Measurements from ENCODE around the gene KIAA1549. TPM values are rescaled to one million over a fixed set of nuclear protein-coding genes. Genes with fewer than 3 reads are reported as not detected.

Gene KIAA1549
- total RNA-seq, 4 donors from 2014 or later = 1.6 to 5.0 (median 3.3) TPM

DNA sequence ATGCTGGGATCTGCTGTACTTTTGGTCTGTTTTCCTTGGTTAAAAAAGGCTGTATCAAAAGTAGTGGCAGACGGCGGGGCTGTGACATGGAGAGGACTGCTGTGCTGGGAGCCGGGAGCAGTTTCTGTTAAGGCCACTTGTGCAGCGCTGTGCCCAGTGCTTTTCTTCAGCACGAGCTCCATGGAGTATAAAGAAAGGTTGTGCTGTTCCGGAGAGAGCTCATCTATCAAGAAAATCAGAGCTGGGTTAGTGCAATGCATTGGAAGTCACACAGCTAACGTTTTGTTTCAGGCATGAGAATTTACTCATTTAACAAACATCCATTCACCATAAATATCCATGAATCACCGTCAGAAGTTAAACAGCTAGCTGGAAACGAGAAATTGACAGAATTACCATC is 62.0 kb downstream of the KIAA1549 start:
- DNase-seq = no peak
- Histone ChIP-seq H3K27ac (no peak overlapping the region), H3K9me3 (no peaks in the 10 kb centered on the region), H3K4me3 (no peak overlapping the region), H3K27me3 (no peaks in the 10 kb centered on the region), H3K4me1 (no peaks in the 10 kb centered on the region), H3K36me3 (no peaks in the 10 kb centered on the region)
- TF ChIP-seq, protein P1, sequence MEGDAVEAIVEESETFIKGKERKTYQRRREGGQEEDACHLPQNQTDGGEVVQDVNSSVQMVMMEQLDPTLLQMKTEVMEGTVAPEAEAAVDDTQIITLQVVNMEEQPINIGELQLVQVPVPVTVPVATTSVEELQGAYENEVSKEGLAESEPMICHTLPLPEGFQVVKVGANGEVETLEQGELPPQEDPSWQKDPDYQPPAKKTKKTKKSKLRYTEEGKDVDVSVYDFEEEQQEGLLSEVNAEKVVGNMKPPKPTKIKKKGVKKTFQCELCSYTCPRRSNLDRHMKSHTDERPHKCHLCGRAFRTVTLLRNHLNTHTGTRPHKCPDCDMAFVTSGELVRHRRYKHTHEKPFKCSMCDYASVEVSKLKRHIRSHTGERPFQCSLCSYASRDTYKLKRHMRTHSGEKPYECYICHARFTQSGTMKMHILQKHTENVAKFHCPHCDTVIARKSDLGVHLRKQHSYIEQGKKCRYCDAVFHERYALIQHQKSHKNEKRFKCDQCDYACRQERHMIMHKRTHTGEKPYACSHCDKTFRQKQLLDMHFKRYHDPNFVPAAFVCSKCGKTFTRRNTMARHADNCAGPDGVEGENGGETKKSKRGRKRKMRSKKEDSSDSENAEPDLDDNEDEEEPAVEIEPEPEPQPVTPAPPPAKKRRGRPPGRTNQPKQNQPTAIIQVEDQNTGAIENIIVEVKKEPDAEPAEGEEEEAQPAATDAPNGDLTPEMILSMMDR (IDR thresholded peaks at IDR 0.05) = no peak
- TF ChIP-seq POLR2A (IDR thresholded peaks at IDR 0.05) = no peak

DNA sequence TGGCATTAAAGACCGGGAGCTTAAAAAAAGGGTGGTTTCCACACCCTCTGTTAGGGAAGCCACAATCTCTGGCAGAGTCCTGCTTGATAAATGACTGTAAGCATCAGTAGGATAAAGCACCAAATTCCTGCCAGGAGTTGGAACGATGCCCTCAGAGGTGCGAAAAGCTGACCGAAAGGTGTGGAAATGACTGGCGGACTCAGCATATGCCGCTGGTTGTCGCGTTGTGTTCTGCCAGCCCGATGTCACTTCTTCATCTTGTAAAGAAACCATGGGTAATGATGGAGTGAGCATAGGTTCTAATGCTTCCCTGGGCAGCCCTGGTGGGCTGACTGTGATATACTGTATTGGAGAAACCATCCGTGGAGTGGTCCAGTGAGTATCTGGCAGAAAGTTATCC is 62.4 kb downstream of the KIAA1549 start:
- no peak for TF ChIP-seq POLR2A (IDR thresholded peaks at IDR 0.05)
- TF ChIP-seq, protein P1 (IDR thresholded peaks at IDR 0.05) = no peak
- no peaks in the 10 kb centered on the region for H3K4me1 ChIP-seq
- no peaks in the 10 kb centered on the region for H3K9me3 ChIP-seq
- H3K27ac ChIP-seq = no peak overlapping the region
- no peak overlapping the region for H3K4me3 ChIP-seq
- H3K27me3 ChIP-seq = no peaks in the 10 kb centered on the region
- no peak for DNase-seq
- no peaks in the 10 kb centered on the region for H3K36me3 ChIP-seq

DNA sequence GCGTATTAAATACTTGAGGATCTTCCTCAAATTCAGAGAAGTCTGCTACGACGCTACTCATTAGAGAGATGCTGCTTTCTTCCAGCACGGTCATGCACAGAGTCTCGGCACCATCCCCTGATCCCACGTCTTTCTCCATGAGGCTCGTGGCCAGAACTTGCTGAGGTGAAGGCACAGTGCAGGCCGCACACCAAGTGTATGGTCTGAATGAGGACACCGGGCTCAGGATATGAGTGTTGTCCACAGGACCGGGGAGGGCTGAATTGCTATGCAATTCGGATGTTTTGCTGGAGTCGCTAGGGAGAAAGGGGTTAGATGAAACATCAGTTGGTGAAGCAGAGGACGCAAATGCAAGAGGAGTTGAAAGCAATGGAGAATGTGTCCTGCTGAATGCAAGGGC is 63.0 kb downstream of the KIAA1549 start:
- no peaks in the 10 kb centered on the region for H3K36me3 ChIP-seq
- no peak overlapping the region for H3K27ac ChIP-seq
- no peaks in the 10 kb centered on the region for H3K9me3 ChIP-seq
- H3K4me1 ChIP-seq = no peaks in the 10 kb centered on the region
- TF ChIP-seq, protein P1 (IDR thresholded peaks at IDR 0.05) = no peak
- no peak for TF ChIP-seq POLR2A (IDR thresholded peaks at IDR 0.05)
- no peak for DNase-seq
- no peak overlapping the region for H3K4me3 ChIP-seq
- H3K27me3 ChIP-seq = no peaks in the 10 kb centered on the region

DNA sequence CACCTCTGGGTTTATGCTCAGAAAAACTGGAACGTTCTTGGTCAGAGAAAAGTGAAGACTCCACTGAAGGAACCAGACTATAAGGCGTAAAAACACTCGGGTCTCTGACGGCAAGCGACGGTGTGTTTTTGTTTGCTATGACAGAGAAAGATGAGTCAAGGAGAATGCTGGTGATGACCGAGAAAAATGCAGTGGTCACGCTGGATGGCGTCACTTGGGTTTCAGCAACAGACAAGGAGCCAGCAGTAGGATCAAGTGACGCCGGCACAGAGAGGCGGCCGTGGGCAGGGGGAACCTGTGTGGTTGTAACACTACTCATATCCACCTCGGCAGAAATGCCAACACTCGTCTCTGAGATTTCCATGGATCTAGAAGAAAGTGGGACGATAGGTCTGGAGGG is 63.4 kb downstream of the KIAA1549 start:
- Histone ChIP-seq H3K36me3 (no peaks in the 10 kb centered on the region), H3K4me3 (no peak overlapping the region), H3K27ac (no peak overlapping the region), H3K4me1 (no peaks in the 10 kb centered on the region), H3K9me3 (no peaks in the 10 kb centered on the region), H3K27me3 (no peaks in the 10 kb centered on the region)
- TF ChIP-seq, protein P1 (IDR thresholded peaks at IDR 0.05) = no peak
- TF ChIP-seq POLR2A (IDR thresholded peaks at IDR 0.05) = no peak
- DNase-seq = no peak

DNA sequence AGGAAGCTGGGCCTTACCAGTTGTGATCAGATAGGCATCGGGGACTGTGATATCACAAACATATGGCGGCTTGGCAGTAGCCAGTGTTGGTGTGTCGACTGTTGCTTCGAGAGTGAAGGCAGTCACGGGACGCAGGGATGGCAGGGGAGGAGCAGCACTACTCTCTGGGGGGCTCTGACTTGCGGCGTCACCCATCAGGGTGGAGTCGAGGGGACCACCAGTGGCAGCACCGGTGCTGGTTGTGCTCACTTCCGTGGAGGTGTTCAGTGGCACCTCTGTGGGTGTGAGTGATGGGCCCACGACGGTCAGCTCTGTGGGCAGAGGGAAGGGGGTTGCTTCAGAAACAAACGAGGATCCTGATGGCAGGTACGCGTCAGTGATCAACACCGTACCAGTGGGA is 64.5 kb downstream of the KIAA1549 start:
- no peak overlapping the region for H3K27ac ChIP-seq
- TF ChIP-seq, protein P1 (IDR thresholded peaks at IDR 0.05) = no peak
- TF ChIP-seq POLR2A (IDR thresholded peaks at IDR 0.05) = no peak
- no peaks in the 10 kb centered on the region for H3K4me1 ChIP-seq
- no peaks in the 10 kb centered on the region for H3K36me3 ChIP-seq
- H3K27me3 ChIP-seq = no peaks in the 10 kb centered on the region
- H3K4me3 ChIP-seq = no peak overlapping the region
- H3K9me3 ChIP-seq = no peaks in the 10 kb centered on the region
- DNase-seq = no peak

DNA sequence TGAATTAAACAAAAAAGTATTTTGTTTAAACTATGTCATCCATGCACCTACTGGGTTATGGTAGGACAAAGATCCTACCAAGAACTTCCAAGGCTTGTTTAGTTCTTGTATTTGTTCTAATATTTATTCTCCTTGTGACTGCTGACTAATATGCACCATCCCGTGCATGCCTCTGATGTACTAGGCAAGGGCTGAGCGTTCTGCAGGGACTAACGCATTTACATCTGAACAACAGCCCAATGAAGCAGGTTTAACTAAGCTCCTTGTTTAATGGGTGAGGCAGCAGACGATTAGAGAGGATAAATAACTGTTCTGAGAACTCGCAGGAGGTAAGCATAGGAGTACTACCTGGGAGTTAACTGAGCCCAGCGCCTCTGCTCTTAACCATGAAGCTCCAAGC is 64.9 kb downstream of the KIAA1549 start:
- DNase-seq = no peak
- no peaks in the 10 kb centered on the region for H3K36me3 ChIP-seq
- no peaks in the 10 kb centered on the region for H3K27me3 ChIP-seq
- no peak overlapping the region for H3K4me3 ChIP-seq
- no peak overlapping the region for H3K27ac ChIP-seq
- H3K9me3 ChIP-seq = no peaks in the 10 kb centered on the region
- no peaks in the 10 kb centered on the region for H3K4me1 ChIP-seq
- no peak for TF ChIP-seq POLR2A (IDR thresholded peaks at IDR 0.05)
- TF ChIP-seq, protein P1 (IDR thresholded peaks at IDR 0.05) = no peak

Data from Peyer's patch (tissue), 4 donors.